Naive B cell (primary cell): ENCODE results near the gene NLN. TPM values are rescaled to one million over a fixed set of nuclear protein-coding genes. Genes with fewer than 3 reads are reported as not detected.
"Not testable (repeated sequence)": the region's sequence is repeated elsewhere in the genome, so short reads cannot be mapped to it uniquely, and the experiment has no call there.

Experiments
- ATAC-seq, 2 donors: fragments of 150-1000 bp; cut with Tn5 transposase; 2 replicates each; pipeline ENCODE4 v1.10.0; 2021; ENCODE audit warnings: low read depth in 2 of 2, mild to moderate bottlenecking in 2 of 2, moderate library complexity in 2 of 2
- DNase-seq: peaks from one replicate; pipeline ENCODE4 v3.0.0; 2022
- H3K27ac Mint-ChIP-seq, 6 donors: one replicate each; pipeline ENCODE4 v1.8.0; 2020 to 2022; ENCODE audit warnings: mild to moderate bottlenecking in 6 of 6, mixed read lengths in 6 of 6, moderate library complexity in 5 of 6, inconsistent platforms in 2 of 6
- H3K27me3 Mint-ChIP-seq, 3 donors: one replicate each; pipeline ENCODE4 v1.8.0; 2021 to 2022; ENCODE audit warnings: mixed read lengths in 3 of 3, mild to moderate bottlenecking in 1 of 3
- H3K36me3 Mint-ChIP-seq, 2 donors: one replicate each; pipeline ENCODE4 v1.8.0; 2020 to 2022; ENCODE audit warnings: mixed read lengths in 2 of 2, inconsistent platforms in 1 of 2, mild to moderate bottlenecking in 1 of 2
- H3K4me1 Mint-ChIP-seq, 3 donors: one replicate each; pipeline ENCODE4 v1.8.0; 2020 to 2022; ENCODE audit warnings: mixed read lengths in 3 of 3, inconsistent platforms in 1 of 3, mild to moderate bottlenecking in 1 of 3, moderate library complexity in 1 of 3
- H3K4me3 Mint-ChIP-seq, 8 donors: one replicate each; pipeline ENCODE4 v1.8.0; 2020 to 2022; ENCODE audit warnings: mild to moderate bottlenecking in 8 of 8, mixed read lengths in 8 of 8, moderate library complexity in 8 of 8, inconsistent platforms in 2 of 8
- H3K9me3 Mint-ChIP-seq, 7 donors: one replicate each; pipeline ENCODE4 v1.8.0; 2020 to 2022; ENCODE audit warnings: mixed read lengths in 7 of 7, mild to moderate bottlenecking in 5 of 7, inconsistent platforms in 2 of 7, moderate library complexity in 1 of 7
- polyA plus RNA-seq, 6 donors: library from polyadenylated mRNA; unstranded; fragments of 300-500 nt; fragmentation: Illumina TruSeq; gene quantifications; one replicate each; pipeline ENCODE4 v1.2.3, GENCODE V29; 2021; ENCODE audit warnings: low read depth in 6 of 6

Gene NLN
- polyA plus RNA-seq, 6 donors from 2014 or later: 1.9 to 7.3 (median 4.1) TPM

DNA sequence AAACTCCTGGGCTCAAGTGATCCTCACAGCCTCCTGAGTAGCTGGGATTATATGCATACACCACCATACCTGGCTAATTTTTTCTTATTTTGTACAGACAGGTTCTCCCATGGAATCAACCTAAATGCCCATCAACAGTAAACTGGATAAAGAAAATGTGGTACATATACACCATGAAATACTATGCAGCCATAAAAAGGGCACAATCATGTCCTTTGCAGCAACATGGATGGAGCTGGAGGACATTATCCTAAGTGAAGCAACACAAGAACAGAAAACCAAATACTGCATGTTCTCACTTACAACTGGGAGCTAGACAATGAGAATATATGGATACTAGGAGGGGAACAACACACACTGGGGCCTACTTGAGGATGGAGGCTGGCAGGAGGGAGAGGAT lies 117.2 kb downstream of the NLN start:
- not testable (repeated sequence) for H3K4me1 Mint-ChIP-seq, ATAC-seq, DNase-seq, H3K36me3 Mint-ChIP-seq, H3K4me3 Mint-ChIP-seq, H3K9me3 Mint-ChIP-seq, H3K27me3 Mint-ChIP-seq
- peak overlapping the region in 1 of 6 donors; percentile 48 for H3K27ac Mint-ChIP-seq

DNA sequence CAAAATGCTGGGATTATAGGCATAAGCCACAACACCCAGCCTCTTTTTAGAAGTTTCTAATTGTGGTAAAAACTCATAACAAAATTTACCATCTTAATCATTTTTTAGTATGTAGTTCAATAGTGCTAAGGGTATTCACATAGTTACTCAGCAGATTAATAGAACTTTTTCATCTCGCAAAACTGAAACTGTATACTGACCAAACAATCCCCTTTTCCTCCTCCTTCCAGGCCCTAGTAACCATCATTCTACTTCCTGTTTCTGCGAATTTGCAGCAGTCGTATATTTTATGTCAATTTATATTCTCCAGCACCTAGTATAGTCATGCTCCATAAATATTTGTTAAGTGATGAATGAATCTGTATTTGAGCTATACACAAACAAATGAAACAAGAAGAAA lies 118.1 kb downstream of the NLN start:
- Mint-ChIP-seq H3K9me3 (peaks cover 0 to 3% (median 0%) of the 10 kb centered on the region in 7 donors), H3K27me3 (no peaks in the 10 kb centered on the region), H3K27ac (no peak overlapping the region), H3K4me1 (peaks cover 0 to 8% (median 0%) of the 10 kb centered on the region in 3 donors), H3K4me3 (no peak overlapping the region), H3K36me3 (peaks cover 6 to 9% of the 10 kb centered on the region in 2 donors)
- DNase-seq (no peak), ATAC-seq (no peak)

- Mint-ChIP-seq H3K4me1 (peaks cover 5 to 17% (median 13%) of the 10 kb centered on the region in 3 donors), H3K9me3 (peaks cover 0 to 12% (median 3%) of the 10 kb centered on the region in 7 donors)
- ATAC-seq, H3K36me3 Mint-ChIP-seq, DNase-seq, H3K27ac Mint-ChIP-seq, H3K4me3 Mint-ChIP-seq, H3K27me3 Mint-ChIP-seq: not testable (repeated sequence)
Measured at GRCh38 chr5:65844763-65845162, 122.8 kb downstream of the NLN start.

DNA sequence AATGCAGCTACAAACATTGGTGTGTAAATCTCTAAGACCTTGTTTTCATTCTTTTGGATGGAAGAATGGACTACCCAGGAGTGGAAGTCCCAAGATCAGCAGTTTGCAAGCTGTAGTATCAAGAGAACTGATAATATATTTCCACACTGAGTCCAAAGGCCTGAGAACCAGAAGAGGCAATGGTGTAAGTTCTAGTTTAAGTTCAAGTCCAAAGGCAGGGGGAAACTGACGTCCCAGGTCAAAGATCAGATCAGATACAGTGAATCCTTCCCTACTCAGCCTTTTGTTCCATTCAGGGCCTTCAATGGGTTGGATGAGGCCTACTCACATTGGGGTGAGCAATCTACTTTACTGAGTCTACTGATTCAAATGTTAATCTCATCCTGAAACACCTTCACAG lies 124.1 kb downstream of the NLN start:
- ATAC-seq: no peak
- Mint-ChIP-seq H3K4me3 (no peak overlapping the region), H3K27ac (no peak overlapping the region), H3K4me1 (peaks cover 5 to 13% (median 10%) of the 10 kb centered on the region in 3 donors), H3K27me3 (no peaks in the 10 kb centered on the region), H3K9me3 (peaks cover 0 to 12% (median 5%) of the 10 kb centered on the region in 7 donors), H3K36me3 (peaks cover 6 to 8% of the 10 kb centered on the region in 2 donors)
- no peak for DNase-seq

DNA sequence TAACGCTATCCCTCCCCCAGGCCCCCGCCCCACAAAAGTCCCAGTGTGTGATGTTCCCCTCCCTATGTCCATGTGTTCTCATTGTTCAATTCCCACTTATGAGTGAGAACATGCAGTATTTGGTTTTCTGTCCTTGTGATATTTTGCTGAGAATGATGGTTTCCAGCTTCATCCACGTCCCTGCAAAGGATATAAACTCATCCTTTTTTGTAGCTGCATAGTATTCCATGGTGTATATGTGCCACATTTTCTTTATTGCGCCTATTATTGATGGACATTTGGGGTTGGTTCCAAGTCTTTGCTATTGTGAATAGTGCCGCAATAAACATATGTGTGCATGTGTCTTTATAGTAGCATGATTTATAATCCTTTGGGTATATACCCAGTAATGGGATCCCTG lies 125.0 kb downstream of the NLN start:
- Mint-ChIP-seq H3K36me3 (peaks cover 6 to 13% of the 10 kb centered on the region in 2 donors), H3K4me1 (peaks cover 5 to 13% (median 10%) of the 10 kb centered on the region in 3 donors), H3K9me3 (peaks cover 0 to 16% (median 6%) of the 10 kb centered on the region in 7 donors)
- not testable (repeated sequence) for H3K27ac Mint-ChIP-seq, DNase-seq, H3K27me3 Mint-ChIP-seq, ATAC-seq, H3K4me3 Mint-ChIP-seq

GRCh38 chr5:65849918-65850317 lies 127.9 kb downstream of the NLN start:
- Mint-ChIP-seq H3K4me1 (peaks cover 5 to 13% (median 10%) of the 10 kb centered on the region in 3 donors), H3K9me3 (peaks cover 2 to 27% (median 10%) of the 10 kb centered on the region in 7 donors), H3K27ac (peak overlapping the region in 1 of 6 donors; percentile 24), H3K4me3 (peak overlapping the region in 1 of 8 donors; percentile 10)
- not testable (repeated sequence) for ATAC-seq, H3K36me3 Mint-ChIP-seq, DNase-seq, H3K27me3 Mint-ChIP-seq

DNA sequence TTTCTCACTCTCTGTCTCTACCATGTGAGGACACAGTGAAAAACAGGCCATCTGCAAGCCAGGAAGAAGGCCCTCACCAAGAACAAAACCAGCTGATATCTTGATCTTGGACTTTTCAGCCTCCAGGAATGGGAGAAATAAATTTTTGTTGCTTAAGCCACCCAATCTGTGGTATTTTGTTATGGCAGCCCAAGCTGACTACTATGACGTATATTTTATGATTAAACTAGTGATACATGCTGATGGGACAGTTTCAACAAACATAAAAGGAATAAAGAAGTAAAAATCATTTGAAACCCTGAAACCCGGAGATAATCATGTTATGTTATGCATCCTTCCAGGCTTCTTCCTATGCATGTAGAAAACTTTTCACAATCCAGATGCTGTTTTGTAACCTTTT lies 132.9 kb downstream of the NLN start:
- H3K4me3 Mint-ChIP-seq: peak overlapping the region in 1 of 8 donors; percentile 9
- H3K27ac Mint-ChIP-seq: no peak overlapping the region
- ATAC-seq (no peak), DNase-seq (no peak)
- H3K4me1 Mint-ChIP-seq: peaks cover 5 to 11% (median 10%) of the 10 kb centered on the region in 3 donors
- H3K9me3 Mint-ChIP-seq: peaks cover 0 to 19% (median 5%) of the 10 kb centered on the region in 7 donors
- H3K36me3 Mint-ChIP-seq: peaks cover 6 to 8% of the 10 kb centered on the region in 2 donors
- peaks cover 0 to 5% (median 3%) of the 10 kb centered on the region in 3 donors for H3K27me3 Mint-ChIP-seq

DNA sequence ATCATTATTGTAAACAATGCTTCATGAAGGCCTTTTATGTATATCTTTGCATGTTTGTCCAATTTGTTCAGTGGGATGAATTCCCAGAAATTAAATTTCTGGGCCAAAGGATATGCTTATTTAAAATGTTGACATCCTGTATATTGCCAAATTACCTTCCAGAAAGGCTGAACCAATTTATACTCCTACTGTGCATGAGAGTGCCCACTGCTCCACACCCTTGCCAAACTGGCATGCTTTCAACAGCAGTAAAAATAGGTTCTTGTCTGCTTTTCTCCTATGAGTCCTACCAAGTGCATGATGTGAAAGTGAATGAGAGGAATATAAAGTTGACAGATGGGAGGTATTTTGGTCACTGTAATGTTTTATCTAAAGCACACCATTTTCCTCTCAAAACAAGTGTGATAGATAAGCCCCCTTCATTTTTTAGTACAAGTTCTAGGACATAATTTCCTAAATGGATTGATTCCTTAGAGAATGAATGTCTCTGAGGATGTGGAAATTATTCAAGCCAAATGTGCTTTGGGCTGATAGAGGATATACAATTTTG lies 133.8 kb downstream of the NLN start:
- H3K27ac Mint-ChIP-seq: no peak overlapping the region
- peaks cover 0 to 19% (median 5%) of the 10 kb centered on the region in 7 donors for H3K9me3 Mint-ChIP-seq
- H3K36me3 Mint-ChIP-seq: peaks cover 6 to 8% of the 10 kb centered on the region in 2 donors
- H3K4me3 Mint-ChIP-seq: no peak overlapping the region
- ATAC-seq (no peak), DNase-seq (no peak)
- peaks cover 5 to 13% (median 10%) of the 10 kb centered on the region in 3 donors for H3K4me1 Mint-ChIP-seq
- H3K27me3 Mint-ChIP-seq: peaks cover 0 to 5% (median 3%) of the 10 kb centered on the region in 3 donors

GRCh38 chr5:65856520-65856919 lies 134.5 kb downstream of the NLN start:
- peaks cover 0 to 5% (median 3%) of the 10 kb centered on the region in 3 donors for H3K27me3 Mint-ChIP-seq
- no peak overlapping the region for H3K4me3 Mint-ChIP-seq
- H3K36me3 Mint-ChIP-seq: peaks cover 2 to 8% of the 10 kb centered on the region in 2 donors
- H3K9me3 Mint-ChIP-seq: peaks cover 0 to 14% (median 5%) of the 10 kb centered on the region in 7 donors
- peaks cover 5 to 13% (median 10%) of the 10 kb centered on the region in 3 donors for H3K4me1 Mint-ChIP-seq
- ATAC-seq: no peak
- no peak overlapping the region for H3K27ac Mint-ChIP-seq
- DNase-seq: no peak

DNA sequence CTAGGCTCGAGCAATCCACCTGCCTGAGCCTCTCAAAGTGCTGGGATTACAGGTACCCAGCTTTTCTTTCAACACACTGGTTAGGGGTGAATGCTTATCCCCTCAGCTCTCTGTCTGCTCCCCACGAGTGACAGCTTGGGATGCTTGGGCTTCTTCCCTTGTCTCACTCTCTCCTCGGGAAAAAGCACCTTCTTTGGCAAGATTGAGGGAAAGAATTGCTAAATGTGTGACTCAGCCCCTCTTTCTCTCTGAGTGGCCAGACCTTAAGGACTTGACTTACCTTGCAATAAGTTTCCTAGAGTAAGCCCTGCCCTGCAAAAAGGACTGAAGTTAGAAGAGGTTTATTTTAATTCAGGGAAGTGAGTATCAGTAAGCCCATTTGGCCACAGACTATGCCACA lies 136.3 kb downstream of the NLN start:
- DNase-seq (no peak), ATAC-seq (no peak)
- Mint-ChIP-seq H3K36me3 (peaks cover 0 to 6% of the 10 kb centered on the region in 2 donors), H3K27ac (no peak overlapping the region), H3K9me3 (peaks cover 0 to 5% (median 4%) of the 10 kb centered on the region in 7 donors), H3K27me3 (peaks cover 0 to 5% (median 3%) of the 10 kb centered on the region in 3 donors), H3K4me1 (peaks cover 5 to 13% (median 10%) of the 10 kb centered on the region in 3 donors), H3K4me3 (peak overlapping the region in 1 of 8 donors; percentile 8)

DNA sequence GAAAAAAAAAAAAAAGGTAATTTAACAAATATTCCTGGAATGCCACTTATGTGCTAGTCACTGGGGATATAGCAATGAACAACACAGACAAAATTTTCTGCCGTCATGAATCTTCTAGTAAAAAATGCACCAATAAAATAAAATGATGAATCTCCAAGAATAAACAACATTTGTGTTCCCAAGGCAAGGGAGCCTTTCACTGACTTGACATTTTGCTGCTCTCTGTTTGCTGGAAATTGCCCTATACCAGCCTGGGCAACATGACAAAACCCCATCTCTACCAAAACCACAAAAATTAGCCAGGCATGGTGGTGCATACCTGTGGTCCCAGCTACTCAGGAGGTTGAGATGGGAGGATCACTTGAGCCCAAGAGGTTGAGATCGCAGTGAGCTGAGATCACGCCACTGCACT lies 139.8 kb downstream of the NLN start:
- ATAC-seq: no peak
- H3K4me1 Mint-ChIP-seq: peaks cover 11 to 20% (median 19%) of the 10 kb centered on the region in 3 donors
- H3K27ac Mint-ChIP-seq: no peak overlapping the region
- peaks cover 0 to 3% (median 0%) of the 10 kb centered on the region in 7 donors for H3K9me3 Mint-ChIP-seq
- no peaks in the 10 kb centered on the region for H3K36me3 Mint-ChIP-seq
- H3K27me3 Mint-ChIP-seq: no peaks in the 10 kb centered on the region
- no peak overlapping the region for H3K4me3 Mint-ChIP-seq
- DNase-seq: no peak

DNA sequence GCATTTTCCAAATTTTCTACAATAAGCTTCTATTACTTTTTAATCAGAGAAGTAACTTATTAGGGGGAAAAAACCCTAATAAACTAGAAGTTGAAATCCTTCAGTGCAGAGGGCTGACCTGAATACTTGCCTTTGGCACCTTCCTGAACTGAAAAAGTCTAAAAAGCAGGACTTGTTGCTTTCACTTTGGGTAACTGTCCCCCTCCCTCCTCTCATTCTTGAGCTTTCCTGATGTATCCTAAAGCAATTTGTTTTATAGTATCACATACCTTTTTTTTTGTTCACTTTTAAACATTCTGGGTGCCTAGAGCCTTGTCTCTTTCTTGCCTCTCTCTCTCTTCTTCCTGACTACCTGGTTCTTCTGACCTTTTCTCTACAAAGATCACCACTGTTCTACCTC lies 140.4 kb downstream of the NLN start:
- Mint-ChIP-seq H3K4me3 (no peak overlapping the region), H3K9me3 (peaks cover 0 to 3% (median 0%) of the 10 kb centered on the region in 7 donors), H3K36me3 (no peaks in the 10 kb centered on the region), H3K27ac (no peak overlapping the region), H3K27me3 (no peaks in the 10 kb centered on the region), H3K4me1 (peaks cover 16 to 25% (median 24%) of the 10 kb centered on the region in 3 donors)
- ATAC-seq (no peak), DNase-seq (no peak)

DNA sequence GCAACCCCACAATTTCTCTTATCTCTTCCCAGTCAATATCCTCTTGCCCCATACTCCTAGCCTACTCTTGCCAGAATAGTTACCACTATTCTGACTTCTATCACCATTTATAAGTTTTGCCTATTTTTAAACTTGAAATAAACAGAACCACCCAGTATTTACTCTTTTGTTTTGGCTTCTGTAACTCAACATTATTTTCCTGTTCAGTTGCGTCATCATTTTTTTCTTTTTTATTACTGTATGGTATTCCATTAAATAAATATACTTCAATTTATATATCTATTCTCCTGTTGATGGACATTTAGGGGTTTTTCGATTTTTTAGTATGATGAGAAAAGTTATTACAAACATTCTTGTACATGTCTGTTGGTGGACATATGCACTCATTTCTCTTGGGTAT lies 141.7 kb downstream of the NLN start:
- H3K4me3 Mint-ChIP-seq: no peak overlapping the region
- ATAC-seq (no peak), DNase-seq (no peak)
- no peaks in the 10 kb centered on the region for H3K36me3 Mint-ChIP-seq
- no peak overlapping the region for H3K27ac Mint-ChIP-seq
- peaks cover 19 to 20% (median 20%) of the 10 kb centered on the region in 3 donors for H3K4me1 Mint-ChIP-seq
- H3K9me3 Mint-ChIP-seq: peaks cover 0 to 3% (median 0%) of the 10 kb centered on the region in 7 donors
- H3K27me3 Mint-ChIP-seq: no peaks in the 10 kb centered on the region

DNA sequence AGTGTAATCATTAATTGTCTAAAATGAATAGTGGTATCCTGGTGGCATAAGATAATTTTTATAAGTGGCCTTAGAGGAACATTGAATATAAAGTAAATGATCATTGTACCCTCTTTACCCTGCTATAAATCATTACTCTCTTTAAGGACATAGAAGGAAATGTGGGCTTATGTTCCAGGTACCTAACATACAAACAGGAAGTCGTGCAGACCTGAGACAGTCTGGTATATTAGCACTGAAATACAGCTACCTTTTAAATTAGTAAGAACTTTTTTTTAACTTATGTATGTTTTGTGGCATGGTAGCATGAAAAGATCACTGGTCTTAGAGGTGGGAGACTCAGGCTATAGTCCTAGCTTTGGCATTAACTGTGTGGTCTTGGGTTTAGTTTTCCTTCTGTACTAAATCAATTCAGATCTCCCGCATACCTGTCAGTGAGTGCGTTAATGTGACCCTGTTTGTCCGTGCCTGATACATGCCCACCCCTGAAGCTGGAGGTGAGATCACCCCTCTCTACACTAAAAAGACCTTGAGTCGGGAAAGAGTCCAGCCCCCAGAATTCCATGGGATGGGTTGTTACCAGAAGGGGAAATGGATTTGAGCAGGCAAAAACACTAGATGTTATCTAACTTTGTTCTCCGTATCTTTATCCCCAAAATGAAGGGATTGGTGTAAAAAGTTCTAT lies 145.0 kb downstream of the NLN start:
- H3K4me1 Mint-ChIP-seq: peaks cover 15 to 20% (median 16%) of the 10 kb centered on the region in 3 donors
- ATAC-seq: peak; percentile 33 to 51
- no peak for DNase-seq
- peak overlapping the region in 6 of 8 donors; percentile 33 to 82 (median 52) for H3K4me3 Mint-ChIP-seq
- H3K27ac Mint-ChIP-seq: peak overlapping the region in 3 of 6 donors; percentile 34 to 80 (median 56)
- peaks cover 0 to 8% (median 5%) of the 10 kb centered on the region in 7 donors for H3K9me3 Mint-ChIP-seq
- no peaks in the 10 kb centered on the region for H3K27me3 Mint-ChIP-seq
- H3K36me3 Mint-ChIP-seq: no peaks in the 10 kb centered on the region
